Fibroblast of lung (primary cell): ENCODE measurements around the gene LRMDA.

Experiments used
- CTCF ChIP-seq, 2 donors: IDR thresholded peaks in 1 of 2; conservative IDR thresholded peaks in 1 of 2; 1 replicate in 1 of 2; 2 replicates in 1 of 2; pipeline ENCODE4 v1.5.1; 2011 to 2012; ENCODE audit warnings: low read length in 2 of 2, control low read depth in 1 of 2, inconsistent platforms in 1 of 2, low read depth in 1 of 2, mild to moderate bottlenecking in 1 of 2
- EZH2 ChIP-seq: IDR thresholded peaks from 2 replicates; pipeline ENCODE4 v1.5.1; 2012; ENCODE audit warnings: low read length, control low read depth, mild to moderate bottlenecking; ENCODE audit errors: missing control alignments

- TF ChIP-seq CTCF (conservative IDR thresholded peaks at IDR 0.05 in 1 of 2, IDR thresholded peaks at IDR 0.05 in 1 of 2; ENCODE audit: low read depth in 1 of 2, low read length in 2 of 2): no peak
- no peak for TF ChIP-seq EZH2
These were observed 1128.9 kb downstream of the LRMDA start for GRCh38 chr10:76560338-76560737.
